Stimulated activated CD4-positive, alpha-beta T cell treated with anti-CD3 and anti-CD28 coated beads, Interleukin-12 subunit alpha, Interleukin-12 subunit beta, amount 100 ng/mL, for 4 hours (primary cell): ENCODE results near the gene CHRM5.

Experiments
- DNase-seq: peaks from one replicate; pipeline ENCODE4 v3.0.0-alpha.2; 2020

CHRM5 gene

GRCh38 chr15:33968224-33968623, at the start of gene CHRM5:
Gene CHRM5, plus strand, starts transcription at chr15:33968497. Its CDS starts 94,221 bp downstream, at chr15:34062718.
- DNase-seq: no peak

GRCh38 chr15:33923446-33923845, 44.9 kb upstream of the CHRM5 start:
- DNase-seq: no peak

- DNase-seq: no peak
Observed at GRCh38 chr15:33926260-33926659, 42.0 kb upstream of the CHRM5 start.

- DNase-seq: no peak
Observed at GRCh38 chr15:33932734-33933133, 35.6 kb upstream of the CHRM5 start.

GRCh38 chr15:33934396-33934795, 33.9 kb upstream of the CHRM5 start:
- no peak for DNase-seq

- no peak for DNase-seq
Observed at GRCh38 chr15:33934921-33935320, 33.4 kb upstream of the CHRM5 start.

GRCh38 chr15:33941279-33942063, 26.8 kb upstream of the CHRM5 start:
- DNase-seq: no peak

GRCh38 chr15:33946152-33946551, 22.1 kb upstream of the CHRM5 start:
- DNase-seq: no peak

- no peak for DNase-seq
Observed at GRCh38 chr15:33955945-33956344, 12.4 kb upstream of the CHRM5 start.

GRCh38 chr15:33956397-33956796, 11.9 kb upstream of the CHRM5 start:
- DNase-seq: no peak

- no peak for DNase-seq
Observed at GRCh38 chr15:33959844-33960548, 8.3 kb upstream of the CHRM5 start.

- DNase-seq: no peak
Observed at GRCh38 chr15:33960549-33960935, 7.8 kb upstream of the CHRM5 start.

- no peak for DNase-seq
Observed at GRCh38 chr15:33963831-33964664, 4.2 kb upstream of the CHRM5 start.

- DNase-seq: no peak
Observed at GRCh38 chr15:33964665-33965040, 3.6 kb upstream of the CHRM5 start.

- DNase-seq: no peak
Observed at GRCh38 chr15:33968821-33969220, 524 bp downstream of the CHRM5 start.

GRCh38 chr15:33971811-33972210, 3.5 kb downstream of the CHRM5 start:
- no peak for DNase-seq

GRCh38 chr15:33975022-33975565, 6.8 kb downstream of the CHRM5 start:
- DNase-seq: no peak

- DNase-seq: no peak
Observed at GRCh38 chr15:33980159-33980558, 11.9 kb downstream of the CHRM5 start.

- no peak for DNase-seq
Observed at GRCh38 chr15:33982516-33982915, 14.2 kb downstream of the CHRM5 start.

- no peak for DNase-seq
Observed at GRCh38 chr15:33985287-33985686, 17.0 kb downstream of the CHRM5 start.

- DNase-seq: no peak
Observed at GRCh38 chr15:33985751-33986150, 17.5 kb downstream of the CHRM5 start.

- DNase-seq: no peak
Observed at GRCh38 chr15:33987444-33987843, 19.1 kb downstream of the CHRM5 start.

GRCh38 chr15:33988384-33988783, 20.1 kb downstream of the CHRM5 start:
- DNase-seq: no peak
